IMR-90 (cell line): ENCODE measurements around the gene CTNNA2.

Source experiments
- CTCF ChIP-seq: conservative IDR thresholded peaks from 2 replicates; pipeline ENCODE4 v1.5.1; 2012; ENCODE audit warnings: mild to moderate bottlenecking, low read depth, low read length, improper control_type of control experiment
- FOS ChIP-seq: fragments of 150-350 bp; IDR thresholded peaks from 2 replicates; pipeline ENCODE4 v1.6.1; 2016; ENCODE audit warnings: low read depth, low read length
- MAZ ChIP-seq: IDR thresholded peaks from 2 replicates; pipeline ENCODE4 v1.6.1; 2012; ENCODE audit warnings: low read depth, mild to moderate bottlenecking, low read length, improper control_type of control experiment, moderate library complexity, borderline replicate concordance
- POLR2A ChIP-seq: IDR thresholded peaks from 2 replicates; pipeline ENCODE4 v1.6.1; 2012; ENCODE audit warnings: mild to moderate bottlenecking, low read depth, low read length

DNA sequence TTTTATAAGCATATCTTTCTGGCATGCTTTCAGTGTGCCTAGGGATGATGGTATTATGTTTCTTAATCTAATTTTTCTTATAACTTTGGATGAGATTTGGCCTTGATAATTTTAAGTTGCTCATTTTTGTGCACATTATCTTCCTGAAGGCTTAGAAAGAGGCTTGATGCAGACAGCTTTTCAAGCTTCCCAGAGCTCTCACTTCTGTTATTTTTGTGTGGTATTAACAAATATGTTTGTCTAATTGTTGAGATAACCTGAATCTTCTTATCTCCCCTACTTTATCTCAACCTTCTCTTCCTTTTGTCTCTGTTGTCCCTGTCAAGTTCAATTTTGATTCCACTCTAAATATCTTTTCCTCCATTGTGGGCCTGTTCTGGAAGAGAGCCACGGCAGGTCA lies 904.9 kb downstream of the CTNNA2 start:
- TF ChIP-seq FOS: no peak
- no peak for TF ChIP-seq MAZ
- no peak for TF ChIP-seq POLR2A
- TF ChIP-seq CTCF: no peak
